RPMI7951 (cell line): ENCODE results near the gene SCRN1. TPM values are rescaled to one million over a fixed set of nuclear protein-coding genes. Genes with fewer than 3 reads are reported as not detected.
"Not testable (repeated sequence)": the region's sequence is repeated elsewhere in the genome, so short reads cannot be mapped to it uniquely, and the experiment has no call there.

ENCODE experiments used
- DNase-seq: peaks from one replicate; pipeline ENCODE4 v3.0.0-alpha.2; 2012; ENCODE audit warnings: low read depth
- total RNA-seq: library from RNA; depleted of rRNA; stranded (reverse); fragments of >200 nt; shearing (Covaris generic); gene quantifications from 2 replicates; pipeline ENCODE4 v1.2.3, GENCODE V29; 2014; rRNA removed

The SCRN1 gene
- total RNA-seq, 1 experiment from 2014 or later, result 112 TPM

DNA sequence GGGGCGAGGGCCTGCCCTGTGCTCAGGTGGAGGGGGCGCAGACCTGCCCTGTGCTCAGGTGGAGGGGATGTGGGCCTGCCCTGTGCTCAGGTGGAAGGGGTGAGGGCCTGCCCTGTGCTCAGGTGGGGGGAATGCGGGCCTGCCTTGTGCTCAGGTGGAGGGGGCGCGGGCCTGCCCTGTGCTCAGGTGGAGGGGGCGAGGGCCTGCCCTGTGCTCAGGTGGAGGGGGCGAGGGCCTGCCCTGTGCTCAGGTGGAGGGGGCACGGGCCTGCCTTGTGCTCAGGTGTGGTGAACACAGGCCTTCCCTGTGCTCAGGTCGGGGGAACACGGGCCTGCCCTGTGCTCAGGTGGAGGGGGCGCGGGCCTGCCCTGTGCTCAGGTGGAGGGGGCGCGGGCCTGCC, 98.8 kb downstream of the SCRN1 start:
- DNase-seq, result not testable (repeated sequence)

DNA sequence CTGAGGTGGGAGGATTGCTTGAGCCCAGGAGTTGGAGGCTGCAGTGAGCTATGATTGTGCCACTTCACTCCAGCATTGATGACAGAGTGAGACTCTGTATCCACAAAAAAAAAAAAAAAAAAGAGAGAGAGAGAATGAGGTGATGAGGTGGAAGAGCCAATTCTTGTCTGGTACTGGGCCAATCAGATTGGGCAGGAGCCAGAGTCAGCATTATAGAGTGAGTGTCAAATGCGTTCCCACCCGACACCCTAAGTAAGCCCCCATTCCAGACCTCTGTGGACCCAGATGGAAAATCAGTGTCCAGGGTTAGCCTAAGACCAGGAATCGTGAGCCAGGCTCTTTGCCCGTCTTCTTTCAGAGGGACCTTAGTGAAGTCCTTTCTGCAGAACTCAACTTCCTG, 99.3 kb downstream of the SCRN1 start:
- DNase-seq, result no peak

GRCh38 chr7:29889288-29889687, 100.3 kb downstream of the SCRN1 start:
- DNase-seq, result no peak

DNA sequence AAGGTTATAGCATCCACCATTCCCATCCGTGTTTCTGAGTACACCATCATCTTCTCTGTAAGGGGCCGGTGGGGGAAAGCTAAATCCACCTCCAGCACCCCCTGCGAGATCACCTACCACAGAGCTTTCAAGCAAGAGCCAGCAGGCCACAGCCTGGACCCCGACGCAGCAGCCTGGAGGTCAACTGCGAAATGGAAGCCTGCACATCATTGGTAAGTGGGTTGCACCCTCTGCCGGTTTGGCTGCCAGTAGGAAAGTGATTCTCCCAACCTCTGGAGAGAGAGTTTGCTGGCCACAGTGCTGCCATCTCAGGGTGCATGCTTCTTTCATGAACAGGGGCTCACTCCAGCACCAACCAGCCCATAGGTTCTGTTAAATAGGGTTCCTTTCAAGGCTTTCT, 101.6 kb downstream of the SCRN1 start:
- DNase-seq, result no peak

GRCh38 chr7:29886827-29887226, 102.8 kb downstream of the SCRN1 start:
- no peak for DNase-seq

GRCh38 chr7:29885626-29886025, 104.0 kb downstream of the SCRN1 start:
- no peak for DNase-seq

GRCh38 chr7:29884399-29885272, 105.0 kb downstream of the SCRN1 start:
- no peak for DNase-seq

- DNase-seq, result no peak
Measured at GRCh38 chr7:29883462-29884398, 105.9 kb downstream of the SCRN1 start.

DNA sequence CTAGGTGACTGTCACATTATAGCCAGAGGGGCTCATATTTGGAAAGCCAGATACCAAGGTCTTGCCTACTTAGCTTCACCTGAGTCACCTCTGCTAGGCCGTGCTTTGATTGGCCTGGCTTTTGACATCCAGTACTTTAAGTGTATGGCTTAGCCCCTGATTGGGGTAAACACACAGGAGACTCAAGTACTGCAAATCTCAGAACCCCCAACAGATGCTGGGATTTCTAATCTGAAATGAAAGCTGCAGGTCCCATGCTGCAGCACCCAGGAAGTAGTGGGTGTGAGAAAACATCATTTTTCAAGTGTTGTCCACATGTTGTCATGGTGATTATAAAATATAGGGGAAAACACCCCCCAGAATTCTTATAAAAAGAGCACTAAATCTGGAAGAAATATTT, 107.1 kb downstream of the SCRN1 start:
- no peak for DNase-seq

- DNase-seq, result no peak
Measured at GRCh38 chr7:29881724-29882123, 107.9 kb downstream of the SCRN1 start.

- DNase-seq, result peak; percentile 51
Measured at GRCh38 chr7:29879609-29880008, 110.0 kb downstream of the SCRN1 start.

DNA sequence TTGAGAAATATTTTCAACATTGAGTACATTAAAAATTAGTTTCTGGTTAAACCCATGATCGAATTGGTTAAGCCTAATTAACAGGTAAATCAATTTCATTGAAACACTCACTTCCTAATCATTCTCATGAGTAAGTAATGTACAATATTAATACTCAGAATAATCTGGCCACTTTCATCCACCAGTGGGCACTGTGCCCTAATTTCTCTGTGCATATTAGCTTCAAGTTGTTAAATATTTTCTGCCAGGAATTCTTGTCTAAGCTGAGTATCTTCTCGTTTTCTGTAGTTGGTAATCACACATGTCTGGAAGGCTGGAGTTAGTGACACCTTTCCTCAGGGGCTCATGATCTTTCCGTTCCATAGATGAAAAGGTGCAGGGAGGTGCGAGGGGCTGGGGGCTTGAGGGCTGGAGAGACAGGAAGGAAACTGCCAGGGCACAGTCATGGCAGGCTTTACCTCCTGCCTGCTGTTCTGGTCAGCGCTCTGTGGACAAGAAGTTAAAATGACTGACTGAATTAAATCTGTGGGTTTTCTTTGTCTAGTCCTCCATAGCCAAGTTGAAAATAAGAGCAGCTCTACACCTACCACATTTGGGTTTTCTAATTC, 111.4 kb downstream of the SCRN1 start:
- DNase-seq, result peak; percentile 55

- DNase-seq, result peak; percentile 29
Measured at GRCh38 chr7:29877196-29877595, 112.4 kb downstream of the SCRN1 start.

DNA sequence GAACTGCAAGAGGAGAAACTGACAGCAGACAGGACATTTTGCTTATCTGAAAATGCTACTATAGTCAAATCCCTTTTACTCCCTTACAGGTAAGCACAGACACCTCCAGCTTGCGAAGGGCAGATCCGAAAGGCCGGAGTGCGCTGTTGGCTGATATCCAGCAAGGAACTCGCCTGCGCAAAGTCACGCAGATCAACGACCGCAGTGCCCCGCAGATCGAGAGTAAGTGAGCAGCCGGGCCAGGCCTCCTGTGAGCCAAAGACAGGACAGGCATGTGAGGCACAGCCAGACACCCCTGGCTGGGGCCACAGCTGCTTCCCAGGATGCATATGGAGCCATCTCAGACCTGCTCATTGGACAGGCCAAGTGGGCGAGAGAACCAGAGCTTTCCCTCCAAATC, 113.9 kb downstream of the SCRN1 start:
- no peak for DNase-seq

- DNase-seq, result no peak
Measured at GRCh38 chr7:29873644-29874294, 115.8 kb downstream of the SCRN1 start.

GRCh38 chr7:29871787-29872398, 117.7 kb downstream of the SCRN1 start:
- peak; percentile 16 for DNase-seq

Other genes with a start within 250 kb of the SCRN1 start
- gene WIPF3, start 183.3 kb downstream of the SCRN1 start, total RNA-seq, result not detected in 2 replicates
- gene FKBP14, start 36.9 kb upstream of the SCRN1 start, total RNA-seq, result 31.1 and 38.8 TPM in 2 replicates
- 11.1 and 13.8 TPM in 2 replicates for gene PLEKHA8, start 38.6 kb upstream of the SCRN1 start, total RNA-seq
- 5.0 and 9.1 TPM in 2 replicates for gene MTURN, start 145.2 kb upstream of the SCRN1 start, total RNA-seq